NCI-H2029 (cell line): ENCODE results near the gene CLDN16.

Experiments
- DNase-seq: peaks from one replicate; lab custom pipeline; 2025; lab: John Stamatoyannopoulos, UW

CLDN16 gene

DNA sequence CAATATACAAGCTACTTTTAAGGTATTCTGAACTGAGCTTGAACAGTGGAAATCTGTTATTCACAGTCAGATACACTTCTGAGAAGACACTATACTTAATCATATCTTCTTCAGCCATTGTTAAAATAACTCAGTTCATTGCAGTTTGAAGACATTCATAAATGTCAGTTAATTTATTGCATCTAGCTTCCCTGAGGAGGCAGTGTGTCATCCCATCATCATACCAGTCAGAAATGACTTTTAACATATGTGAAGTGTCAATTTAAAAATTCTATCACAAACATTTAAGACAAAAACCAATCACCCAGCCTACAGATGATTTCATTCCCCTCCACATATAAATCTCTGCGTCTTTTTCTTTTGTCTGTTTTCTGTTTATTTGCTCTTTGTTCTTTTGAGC, 54.3 kb downstream of the CLDN16 start:
- no peak for DNase-seq

DNA sequence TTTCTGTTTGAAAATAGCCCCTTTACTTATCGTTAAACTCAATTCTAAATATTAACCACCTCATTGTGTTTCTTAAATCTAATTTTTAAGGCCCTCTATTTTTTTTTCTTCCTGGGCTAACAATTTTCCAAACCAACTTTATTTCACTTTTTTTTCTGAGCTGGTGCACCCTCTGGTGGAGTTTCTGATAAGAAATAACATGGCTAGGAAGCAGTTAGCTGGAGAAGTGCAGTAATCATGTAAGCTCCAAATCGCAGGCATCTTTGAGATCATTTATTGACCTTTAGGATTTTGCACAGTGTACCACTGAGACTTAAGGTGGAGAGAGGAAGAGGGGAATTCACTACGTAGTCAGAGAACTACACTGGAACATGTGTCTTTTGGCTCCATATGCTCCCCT, 55.3 kb downstream of the CLDN16 start:
- DNase-seq: no peak

DNA sequence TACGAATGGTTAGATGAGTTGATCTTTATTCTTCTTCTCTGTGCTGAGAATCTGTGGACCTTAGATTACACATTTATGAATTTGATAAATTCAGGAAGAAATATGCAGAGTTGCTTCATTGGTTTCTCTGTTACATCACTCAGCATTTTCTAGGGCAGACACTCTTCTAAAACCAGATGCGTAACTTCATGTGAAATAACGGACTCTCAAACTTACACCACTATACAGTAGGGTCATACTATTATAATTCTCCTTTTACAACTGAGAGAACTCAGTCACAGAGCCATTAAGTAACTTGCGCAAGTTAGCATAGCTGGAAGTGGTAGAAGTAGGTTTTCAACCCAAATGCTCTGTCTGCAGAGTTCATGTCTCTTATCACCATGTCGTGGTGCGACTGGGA, 56.0 kb downstream of the CLDN16 start:
- no peak for DNase-seq

DNA sequence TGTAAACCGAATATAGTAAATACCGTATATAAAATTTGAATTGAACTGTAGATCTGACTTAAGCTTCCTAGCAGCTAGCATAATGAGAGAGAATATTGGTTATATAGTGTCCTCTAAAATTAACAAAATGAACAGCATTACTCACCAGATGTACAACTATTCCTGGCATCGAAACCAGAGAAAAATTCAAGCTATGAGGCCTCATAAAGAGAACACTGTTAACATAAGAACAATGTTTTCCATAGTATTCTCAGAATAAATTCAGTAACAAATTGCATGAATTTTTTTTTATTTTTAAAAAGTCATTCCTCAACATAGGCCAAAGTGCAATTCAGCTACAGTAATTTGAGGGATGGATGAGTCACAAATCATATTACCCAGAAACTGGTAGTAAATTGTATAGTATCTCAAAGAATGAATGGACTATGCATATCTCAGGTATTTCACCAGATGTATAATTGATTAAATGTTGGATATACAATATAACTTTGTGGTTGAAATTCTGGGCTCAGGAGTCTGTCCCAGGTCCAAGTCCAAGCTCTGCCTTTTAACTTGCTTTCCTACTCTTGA, 56.7 kb downstream of the CLDN16 start:
- DNase-seq: no peak

DNA sequence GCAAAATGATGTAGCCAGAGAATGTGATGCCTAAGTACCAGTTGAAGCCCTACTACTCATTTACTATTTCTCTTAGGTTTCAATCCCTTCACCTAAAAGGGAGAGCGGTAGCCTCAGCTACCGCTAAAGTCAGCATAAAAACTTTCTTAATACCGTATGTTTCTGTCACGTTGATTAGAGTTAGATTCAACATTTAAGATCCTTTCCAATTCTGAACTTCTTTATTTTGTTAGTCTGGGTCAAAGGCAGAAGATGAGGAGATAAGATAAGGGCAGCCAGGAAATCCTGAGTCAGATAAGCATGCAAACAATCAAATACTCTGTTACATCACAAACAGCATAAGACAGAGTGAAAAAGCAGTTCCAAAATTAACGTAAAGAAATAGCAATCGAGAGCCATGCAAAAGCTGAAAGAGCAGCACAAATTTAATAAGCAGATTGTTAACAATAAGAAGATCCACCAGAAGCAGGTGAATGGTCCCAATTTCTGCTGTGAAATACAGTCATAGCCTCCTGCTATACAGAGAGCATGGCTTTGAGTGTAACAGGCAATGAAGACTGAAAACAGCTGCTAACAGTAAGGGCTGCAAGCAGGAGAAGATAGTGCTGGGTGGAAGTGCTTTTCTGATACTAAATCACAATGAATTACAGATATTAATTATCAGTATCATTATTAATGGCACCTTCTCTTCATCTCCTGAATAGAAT, 58.8 kb downstream of the CLDN16 start:
- no peak for DNase-seq

DNA sequence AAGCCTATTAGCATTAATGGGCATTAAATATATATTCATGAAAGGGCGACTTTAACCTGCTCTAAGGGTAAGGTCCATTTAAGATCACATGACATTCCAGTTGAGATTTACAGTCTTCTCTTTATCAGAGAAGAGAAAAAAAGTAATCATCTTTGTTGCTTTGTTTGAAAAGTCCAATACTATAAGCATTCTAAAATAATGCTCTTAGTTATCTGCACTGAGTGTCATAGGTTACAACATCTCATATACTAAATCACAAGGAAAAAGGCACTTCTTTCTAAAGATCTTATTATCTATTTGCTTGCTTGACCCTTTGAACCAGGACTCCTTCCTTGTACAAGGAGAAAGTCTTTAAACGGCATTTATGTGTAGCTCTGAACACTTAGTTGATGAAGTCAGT, 60.3 kb downstream of the CLDN16 start:
- DNase-seq: no peak

DNA sequence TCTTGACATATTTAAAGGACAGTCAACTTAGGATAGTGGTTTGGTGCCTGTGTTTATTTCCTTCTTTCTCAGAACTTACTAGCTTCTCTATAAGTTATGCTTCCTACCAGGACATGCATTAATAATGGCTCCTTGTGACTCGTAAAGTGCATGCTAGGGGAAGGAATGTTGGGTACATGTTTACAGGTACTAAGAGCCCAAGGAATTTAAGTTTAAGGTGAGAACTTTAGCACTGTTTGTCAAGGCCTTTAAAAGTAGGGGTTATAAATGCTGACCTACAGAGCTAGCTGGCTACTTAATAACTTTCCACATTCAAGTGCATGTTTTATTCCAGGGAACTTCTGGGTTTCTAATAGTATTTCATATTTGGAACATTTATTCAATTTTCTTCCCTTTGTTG, 61.8 kb downstream of the CLDN16 start, which contains the start of gene TMEM207:
Gene TMEM207 (minus strand): TSS at position 101 of the 400 bp plus-strand sequence. CDS start 92 bp downstream, at position 9.
- DNase-seq: no peak

DNA sequence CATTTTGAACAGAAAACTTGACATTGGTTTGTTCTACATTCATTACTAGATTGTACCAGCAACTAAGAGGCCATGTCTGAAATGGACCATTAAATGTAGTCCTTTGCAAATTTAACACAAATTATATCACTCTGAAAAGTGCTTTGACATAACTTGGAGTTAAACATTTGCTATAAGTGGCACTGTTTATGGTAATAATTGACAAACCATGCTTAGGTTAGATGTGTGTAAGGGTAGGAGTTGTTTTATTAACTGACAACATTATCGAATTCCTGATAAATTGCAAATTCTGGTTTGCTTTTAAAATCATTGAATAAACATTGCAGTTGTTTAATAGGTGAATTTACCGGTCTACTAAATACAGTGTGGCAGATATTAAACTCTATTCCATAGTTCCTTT, 67.9 kb downstream of the CLDN16 start:
- no peak for DNase-seq

DNA sequence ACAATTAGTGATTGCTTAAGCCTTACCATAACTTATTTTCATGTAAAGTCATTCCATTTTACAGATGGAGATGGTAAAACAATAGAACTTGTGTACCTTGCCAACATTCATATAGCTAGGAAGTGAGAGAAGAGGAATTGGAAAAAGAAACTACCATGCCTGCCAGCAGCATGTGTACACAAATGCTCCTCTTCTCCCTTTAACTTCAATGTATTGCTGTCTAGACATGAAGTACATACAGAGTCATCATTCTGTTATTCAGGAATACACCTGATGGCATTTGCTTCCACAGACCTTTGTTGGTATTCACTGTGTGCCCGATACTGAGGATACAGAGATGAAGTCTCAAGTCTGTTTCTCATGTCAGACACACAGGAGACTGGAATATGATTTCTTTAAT, 68.8 kb downstream of the CLDN16 start:
- DNase-seq: no peak

DNA sequence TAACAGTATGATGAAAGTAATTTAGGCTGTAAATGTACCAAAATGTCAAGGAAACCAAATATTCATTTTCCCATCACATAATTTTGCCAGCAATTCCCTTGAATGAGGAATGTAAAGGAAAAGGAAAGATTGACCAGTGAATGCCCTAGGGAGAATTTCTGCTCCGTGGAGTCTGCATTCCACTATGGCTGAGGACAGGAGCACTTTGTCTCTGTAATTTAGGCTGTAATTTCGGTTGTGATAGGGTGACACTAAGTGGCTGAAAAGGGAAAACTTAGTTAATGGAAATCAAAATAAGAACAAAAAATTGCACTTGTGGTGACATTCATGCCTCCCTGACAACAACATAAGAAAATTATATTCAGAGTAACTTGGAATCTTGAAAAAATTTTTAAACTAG, 70.1 kb downstream of the CLDN16 start:
- no peak for DNase-seq
